H9 (cell line): Measurements from ENCODE around the gene ARMH1. TPM values are rescaled to one million over a fixed set of nuclear protein-coding genes. Genes with fewer than 3 reads are reported as not detected.

Experiments used
- DNase-seq: peaks from one replicate; pipeline ENCODE4 v3.0.0-alpha.2; 2017
- H2AFZ ChIP-seq: one replicate; pipeline ENCODE4 v1.6.1; 2013; ENCODE audit warnings: mild to moderate bottlenecking, low read length, control low read depth, moderate library complexity
- H2AK5ac ChIP-seq: 2 replicates; pipeline ENCODE4 v1.6.1; 2013; ENCODE audit warnings: low read length, control low read depth, mixed read lengths; ENCODE audit not compliant: insufficient read length
- H2BK120ac ChIP-seq: one replicate; pipeline ENCODE4 v1.6.1; 2013; ENCODE audit warnings: low read depth, mild to moderate bottlenecking, low read length, control low read depth, inconsistent platforms; ENCODE audit not compliant: poor library complexity, severe bottlenecking
- H2BK12ac ChIP-seq: 2 replicates; pipeline ENCODE4 v1.6.1; 2013; ENCODE audit warnings: low read length, control low read depth, mixed read lengths, low read depth; ENCODE audit not compliant: insufficient read length
- H2BK15ac ChIP-seq: 2 replicates; pipeline ENCODE4 v1.6.1; 2013; ENCODE audit warnings: low read depth, low read length, control low read depth
- H2BK20ac ChIP-seq: one replicate; pipeline ENCODE4 v1.6.1; 2013; ENCODE audit warnings: low read depth, mild to moderate bottlenecking, low read length, control low read depth, inconsistent platforms; ENCODE audit not compliant: poor library complexity, severe bottlenecking
- H2BK5ac ChIP-seq: 2 replicates; pipeline ENCODE4 v1.6.1; 2013; ENCODE audit warnings: low read length, control low read depth, mixed read lengths; ENCODE audit not compliant: insufficient read length
- H3K14ac ChIP-seq: 2 replicates; pipeline ENCODE4 v1.6.1; 2013; ENCODE audit warnings: low read length, control low read depth; ENCODE audit not compliant: insufficient read depth
- H3K18ac ChIP-seq: 2 replicates; pipeline ENCODE4 v1.6.1; 2013; ENCODE audit warnings: low read depth, mild to moderate bottlenecking, mixed read lengths, low read length, control low read depth; ENCODE audit not compliant: insufficient read length
- H3K23ac ChIP-seq: 2 replicates; pipeline ENCODE4 v1.6.1; 2013; ENCODE audit warnings: low read length, control low read depth, mixed read lengths, low read depth; ENCODE audit not compliant: insufficient read length
- H3K23me2 ChIP-seq: 2 replicates; pipeline ENCODE4 v1.6.1; 2013; ENCODE audit warnings: low read depth, mild to moderate bottlenecking, mixed read lengths, low read length, control low read depth; ENCODE audit not compliant: insufficient read length, poor library complexity, severe bottlenecking
- H3K27ac ChIP-seq: 2 replicates; pipeline ENCODE4 v1.5.1; 2013; ENCODE audit warnings: low read length, control low read depth, mixed read lengths, low read depth; ENCODE audit not compliant: insufficient read length
- H3K27me3 ChIP-seq: 2 replicates; pipeline ENCODE4 v1.6.1; 2013; ENCODE audit warnings: low read length, control low read depth, inconsistent platforms; ENCODE audit not compliant: insufficient read depth
- H3K4ac ChIP-seq: 2 replicates; pipeline ENCODE4 v1.6.1; 2013; ENCODE audit warnings: low read depth, mild to moderate bottlenecking, control low read depth, inconsistent platforms, low read length, moderate library complexity
- H3K4me1 ChIP-seq: 2 replicates; pipeline ENCODE4 v1.6.1; 2013; ENCODE audit warnings: low read length, control low read depth, inconsistent platforms; ENCODE audit not compliant: insufficient read depth
- H3K4me2 ChIP-seq: 2 replicates; pipeline ENCODE4 v1.6.1; 2013; ENCODE audit warnings: low read length, control low read depth, mixed read lengths; ENCODE audit not compliant: insufficient read length, insufficient read depth
- H3K56ac ChIP-seq: 2 replicates; pipeline ENCODE4 v1.6.1; 2013; ENCODE audit warnings: low read depth, mild to moderate bottlenecking, mixed read lengths, low read length, control low read depth; ENCODE audit not compliant: insufficient read length
- H3K79me1 ChIP-seq: 2 replicates; pipeline ENCODE4 v1.6.1; 2013; ENCODE audit warnings: low read depth, mild to moderate bottlenecking, moderate library complexity, low read length, control low read depth, inconsistent platforms; ENCODE audit not compliant: insufficient read depth, poor library complexity, severe bottlenecking
- H3K79me2 ChIP-seq: 2 replicates; pipeline ENCODE4 v1.6.1; 2013; ENCODE audit warnings: low read length, control low read depth, inconsistent platforms; ENCODE audit not compliant: insufficient read depth
- H3K9ac ChIP-seq: 2 replicates; pipeline ENCODE4 v1.6.1; 2013; ENCODE audit warnings: low read length, control low read depth, mixed read lengths; ENCODE audit not compliant: insufficient read length; ENCODE audit errors: extremely low read depth
- H3K9me3 ChIP-seq: one replicate; pipeline ENCODE4 v1.6.1; 2013; ENCODE audit warnings: low read depth, low read length, inconsistent platforms; ENCODE audit not compliant: control insufficient read depth
- H3T11ph ChIP-seq: one replicate; pipeline ENCODE4 v1.6.1; 2013; ENCODE audit warnings: mild to moderate bottlenecking, low read length, control low read depth, inconsistent platforms
- H4K20me1 ChIP-seq: one replicate; pipeline ENCODE4 v1.6.1; 2013; ENCODE audit not compliant: control insufficient read depth, insufficient read length, insufficient read depth
- H4K5ac ChIP-seq: 2 replicates; pipeline ENCODE4 v1.6.1; 2013; ENCODE audit warnings: low read depth, mild to moderate bottlenecking, mixed read lengths, low read length, control low read depth; ENCODE audit not compliant: insufficient read length
- H4K8ac ChIP-seq: replicated peaks from 2 replicates; pipeline ENCODE4 v1.6.1; 2013; ENCODE audit warnings: low read length, control low read depth, mixed read lengths, low read depth; ENCODE audit not compliant: insufficient read length
- H4K91ac ChIP-seq: 2 replicates; pipeline ENCODE4 v1.6.1; 2013; ENCODE audit warnings: low read depth, mild to moderate bottlenecking, moderate library complexity, mixed read lengths, low read length, control low read depth; ENCODE audit not compliant: insufficient read length
- H3K27ac Mint-ChIP-seq, 3 experiments: 2 replicates in 2 of 3; 3 replicates in 1 of 3; pipeline ENCODE4 v1.8.0; 2020 to 2021; ENCODE audit warnings: mixed read lengths in 3 of 3, mild to moderate bottlenecking in 1 of 3, moderate library complexity in 1 of 3
- H3K27me3 Mint-ChIP-seq: 2 replicates; pipeline ENCODE4 v1.8.0; 2021; ENCODE audit warnings: low read depth, mild to moderate bottlenecking, moderate library complexity, mixed read lengths
- H3K36me3 Mint-ChIP-seq, 3 experiments: 2 replicates in 2 of 3; 3 replicates in 1 of 3; pipeline ENCODE4 v1.8.0; 2020 to 2021; ENCODE audit warnings: low read depth in 3 of 3, mixed read lengths in 3 of 3; ENCODE audit not compliant: insufficient read depth in 1 of 3
- H3K4me1 Mint-ChIP-seq, 2 experiments: 2 replicates each; pipeline ENCODE4 v1.8.0; 2020; ENCODE audit warnings: mixed read lengths in 2 of 2
- H3K4me3 Mint-ChIP-seq, 2 experiments: 2 replicates in 1 of 2; 3 replicates in 1 of 2; pipeline ENCODE4 v1.8.0; 2020 to 2021; ENCODE audit warnings: mild to moderate bottlenecking in 2 of 2, mixed read lengths in 2 of 2, moderate library complexity in 1 of 2
- H3K9me3 Mint-ChIP-seq, 2 experiments: 2 replicates in 1 of 2; 3 replicates in 1 of 2; pipeline ENCODE4 v1.8.0; 2020; ENCODE audit warnings: mild to moderate bottlenecking in 2 of 2, mixed read lengths in 2 of 2, moderate library complexity in 1 of 2
- CTCF ChIP-seq: fragments of 200-600 bp; sonication (generic); conservative IDR thresholded peaks from 3 replicates; pipeline ENCODE4 v1.8.0; 2021; ENCODE audit warnings: antibody characterized with exemption, mild to moderate bottlenecking
- WGBS: extraction: QIAGEN DNeasy Blood & Tissue Kit; methylation state at CpG from one replicate; pipeline ENCODE4 v1.1.7; 2013; ENCODE audit warnings: missing lambda C conversion rate, low lambda C conversion rate, mixed read lengths; ENCODE audit not compliant: insufficient read length; ENCODE audit errors: extremely low coverage; 5-methylcytosine and 5-hydroxymethylcytosine counted together
- total RNA-seq: library from RNA; stranded (reverse); gene quantifications from 2 replicates; pipeline ENCODE4 v1.2.1, GENCODE V29; 2021

The ARMH1 gene
- total RNA-seq, 1 experiment from 2014 or later: 1.0 TPM

- Histone ChIP-seq H4K20me1 (no peaks in the 10 kb centered on the region), H3K27me3 (no peaks in the 10 kb centered on the region), H2AFZ (no peak overlapping the region), H3K79me1 (no peaks in the 10 kb centered on the region), H2BK120ac (no peak overlapping the region), H3K9ac (no peak overlapping the region), H4K91ac (no peak overlapping the region), H2BK15ac (no peak overlapping the region), H3K14ac (no peak overlapping the region), H4K8ac (no peak overlapping the region), H2BK5ac (no peak overlapping the region), H2AK5ac (no peak overlapping the region), H3K18ac (no peak overlapping the region), H3T11ph (no peak overlapping the region), H3K4me2 (no peak overlapping the region), H3K4ac (no peak overlapping the region), H2BK20ac (no peak overlapping the region), H4K5ac (no peak overlapping the region), H3K56ac (no peak overlapping the region), H2BK12ac (no peak overlapping the region), H3K9me3 (no peaks in the 10 kb centered on the region), H3K23me2 (no peaks in the 10 kb centered on the region), H3K4me1 (no peaks in the 10 kb centered on the region), H3K23ac (no peak overlapping the region), H3K79me2 (no peaks in the 10 kb centered on the region), H3K27ac (no peak overlapping the region)
- no CpG with 5 or more reads among the region's 8 CpGs for WGBS
- H3K27me3 Mint-ChIP-seq: no peaks in the 10 kb centered on the region
- H3K4me3 Mint-ChIP-seq: no peak overlapping the region
- peaks cover 21 to 43% of the 10 kb centered on the region in 2 experiments for H3K4me1 Mint-ChIP-seq
- no peak for TF ChIP-seq CTCF
- no peaks in the 10 kb centered on the region for H3K9me3 Mint-ChIP-seq
- peaks cover 13 to 55% (median 48%) of the 10 kb centered on the region in 3 experiments; a peak in 6 of 7 replicates for H3K36me3 Mint-ChIP-seq
- no peak overlapping the region; a peak in 1 of 7 replicates for H3K27ac Mint-ChIP-seq
- DNase-seq: no peak
These were observed 23.4 kb upstream of the ARMH1 start for GRCh38 chr1:44651069-44651468.
